Activated CD4-positive, alpha-beta T cell treated with anti-CD3 and anti-CD28 coated beads, Interleukin-2, amount 10 ng/mL, durations not matched to agents 7 days and 5 days (primary cell): Measurements from ENCODE around the gene HMG20B. TPM values are rescaled to one million over a fixed set of nuclear protein-coding genes. Genes with fewer than 3 reads are reported as not detected.

Experiments
- total RNA-seq, 2 experiments: library from RNA; stranded (reverse); gene quantifications; one replicate each; pipeline ENCODE4 v1.2.3, GENCODE V29; 2021

HMG20B gene
- total RNA-seq, 2 experiments from 2014 or later: 47.8 to 54.1 TPM

Other genes with a start within 250 kb of the HMG20B start
- 10 to 100 TPM; 14.2 TPM for gene NFIC, start 206.4 kb upstream of the HMG20B start, total RNA-seq
- gene SMIM24, start 92.4 kb upstream of the HMG20B start, total RNA-seq: under 1 TPM; 0.27 to 0.33 TPM
- not detected for gene SMIM44, start 89.5 kb upstream of the HMG20B start, total RNA-seq
- gene DOHH, start 72.3 kb upstream of the HMG20B start, total RNA-seq: 10 to 100 TPM in 1 of 2 experiments, 1 to 10 TPM in 1; 9.2 to 12.6 TPM
- 10 to 100 TPM; 78.6 to 79.3 TPM for gene FZR1, start 66.6 kb upstream of the HMG20B start, total RNA-seq
- gene TEKTIP1, start 33.8 kb upstream of the HMG20B start, total RNA-seq: 1 to 10 TPM; 6.5 to 8.7 TPM
- 10 to 100 TPM; 62.1 to 67.6 TPM for gene MFSD12, start 15.4 kb upstream of the HMG20B start, total RNA-seq
- under 1 TPM; 0.57 to 0.71 TPM for gene GIPC3, start 12.5 kb downstream of the HMG20B start, total RNA-seq
- under 1 TPM; 0.92 to 1.00 TPM for gene TBXA2R, start 33.9 kb downstream of the HMG20B start, total RNA-seq
- 10 to 100 TPM; 31.8 to 39.1 TPM for gene CACTIN, start 53.8 kb downstream of the HMG20B start, total RNA-seq
- gene PIP5K1C, start 127.5 kb downstream of the HMG20B start, total RNA-seq: 10 to 100 TPM; 18.7 to 19.5 TPM
- gene TJP3, start 135.4 kb downstream of the HMG20B start, total RNA-seq: 1 to 10 TPM; 2.7 to 3.5 TPM
- gene APBA3, start 188.7 kb downstream of the HMG20B start, total RNA-seq: 10 to 100 TPM; 45.8 to 46.2 TPM
- 10 to 100 TPM; 78.4 to 81.3 TPM for gene MRPL54, start 189.7 kb downstream of the HMG20B start, total RNA-seq
- not detected for gene RAX2, start 199.3 kb downstream of the HMG20B start, total RNA-seq
- gene MATK, start 213.4 kb downstream of the HMG20B start, total RNA-seq: 10 to 100 TPM; 14.8 to 18.3 TPM